HCT116 (cell line): ENCODE results near the gene CRYZ. TPM values are rescaled to one million over a fixed set of nuclear protein-coding genes. Genes with fewer than 3 reads are reported as not detected.

ENCODE experiments used
- ATAC-seq: fragments of 200-7000 bp; cut with Tn5 transposase; 2 replicates; pipeline ENCODE4 v1.9.1; 2020; ENCODE audit warnings: mild to moderate bottlenecking, moderate library complexity
- BruUV-seq: library from RNA; stranded (reverse); fragments of 400-500 nt; replicated peaks from 2 replicates; lab custom pipeline; 2021; lab: Mats Ljungman, UMichigan
- CTCF ChIA-PET: fragments of 300-600 bp; sonication (Branson Sonifier 250); formaldehyde crosslinking; loops from one replicate; lab custom pipeline; 2021; ENCODE audit warnings: antibody characterized with exemption; lab: Charles Lee
- POLR2A ChIA-PET: fragments of 300-600, 350-600 bp; sonication (Branson Sonifier 250); formaldehyde crosslinking; loops from one replicate; lab custom pipeline; 2021; ENCODE audit warnings: antibody characterized with exemption; lab: Charles Lee
- RAD21 ChIA-PET, 2 experiments: fragments of 300-600 bp; sonication (Branson Sonifier 250); formaldehyde crosslinking; loops; one replicate each; lab custom pipeline; 2023; ENCODE audit warnings: low total read pairs in 2 of 2; ENCODE audit not compliant: uncharacterized antibody in 2 of 2, unreplicated experiment in 2 of 2, low non-redundant PET in 1 of 2; lab: Charles Lee
- DNase-seq: peaks from one replicate; pipeline ENCODE4 v3.0.0-alpha.2; 2010; ENCODE audit warnings: low read depth, low spot score
- H2AFZ ChIP-seq: fragments of 200-600 bp; shearing (Covaris generic), sonication (generic); 2 replicates; pipeline ENCODE4 v1.6.1; 2017; ENCODE audit warnings: low read depth, mixed run types, mixed read lengths, antibody characterized with exemption, low read length; ENCODE audit not compliant: poor library complexity, severe bottlenecking
- H3K27ac ChIP-seq: 2 replicates; pipeline ENCODE4 v1.5.1; 2012; ENCODE audit warnings: low read depth, low read length
- H3K27me3 ChIP-seq: fragments of 200-600 bp; sonication (generic); 2 replicates; pipeline ENCODE4 v1.6.1; 2016; ENCODE audit warnings: mixed run types, low read length, mixed read lengths; ENCODE audit not compliant: insufficient read depth
- H3K36me3 ChIP-seq, 2 experiments: fragments of 200-500 bp in 1 of 2; fragments of 200-600 bp in 1 of 2; sonication (Bioruptor generic) in 1 of 2; sonication (generic) in 1 of 2; 2 replicates each; pipeline versions ENCODE4 v1.5.1 to v1.6.1; 2014 to 2016; ENCODE audit warnings: low read length in 2 of 2, inconsistent platforms in 1 of 2, mixed read lengths in 1 of 2, mixed run types in 1 of 2; ENCODE audit not compliant: insufficient read depth in 2 of 2, control insufficient read depth in 1 of 2
- H3K4me1 ChIP-seq, 2 experiments: fragments of 200-600 bp in 1 of 2; sonication (generic) in 1 of 2; 2 replicates each; pipeline versions ENCODE4 v1.5.1 to v1.6.1; 2012 to 2017; ENCODE audit warnings: low read length in 2 of 2, inconsistent platforms in 1 of 2, mild to moderate bottlenecking in 1 of 2, mixed read lengths in 1 of 2, mixed run types in 1 of 2, moderate library complexity in 1 of 2; ENCODE audit not compliant: insufficient read depth in 2 of 2, control insufficient read depth in 1 of 2
- H3K4me2 ChIP-seq: fragments of 200-600 bp; sonication (generic); 2 replicates; pipeline ENCODE4 v1.6.1; 2017; ENCODE audit warnings: mixed run types, low read length, mixed read lengths
- H3K4me3 ChIP-seq, 2 experiments: fragments of 200-600 bp in 1 of 2; sonication (generic) in 1 of 2; replicated peaks in 1 of 2; 2 replicates each; pipeline ENCODE4 v1.5.1; 2011 to 2016; ENCODE audit warnings: low read length in 2 of 2, control low read depth in 1 of 2, low read depth in 1 of 2, mild to moderate bottlenecking in 1 of 2, mixed read lengths in 1 of 2, mixed run types in 1 of 2
- H3K79me2 ChIP-seq: fragments of 200-600 bp; sonication (generic); 2 replicates; pipeline ENCODE4 v1.6.1; 2017; ENCODE audit warnings: mild to moderate bottlenecking, mixed run types, low read length, moderate library complexity, mixed read lengths; ENCODE audit not compliant: insufficient read depth
- H3K9ac ChIP-seq: fragments of 200-600 bp; sonication (generic); 2 replicates; pipeline ENCODE4 v1.6.1; 2016; ENCODE audit warnings: low read length, mixed read lengths
- H3K9me2 ChIP-seq: fragments of 200-600 bp; sonication (generic), shearing (Covaris generic); 2 replicates; pipeline ENCODE4 v1.6.1; 2017; ENCODE audit warnings: mixed run types, mild to moderate bottlenecking, moderate library complexity; ENCODE audit not compliant: insufficient read depth
- H3K9me3 ChIP-seq, 2 experiments: fragments of 200-500 bp in 1 of 2; fragments of 200-600 bp in 1 of 2; sonication (Bioruptor generic) in 1 of 2; sonication (generic) in 1 of 2; 2 replicates each; pipeline ENCODE4 v1.6.1; 2014 to 2017; ENCODE audit warnings: low read length in 2 of 2, mixed read lengths in 2 of 2, inconsistent platforms in 1 of 2, low read depth in 1 of 2, mild to moderate bottlenecking in 1 of 2, mixed run types in 1 of 2, moderate library complexity in 1 of 2; ENCODE audit not compliant: control insufficient read depth in 1 of 2, insufficient read depth in 1 of 2
- H4K20me1 ChIP-seq: fragments of 200-600 bp; sonication (generic), shearing (Covaris generic); 2 replicates; pipeline ENCODE4 v1.6.1; 2017; ENCODE audit warnings: mixed run types, mild to moderate bottlenecking, moderate library complexity; ENCODE audit not compliant: insufficient read depth
- CBX3 ChIP-seq: IDR thresholded peaks from 2 replicates; pipeline ENCODE4 v1.6.1; 2012; ENCODE audit warnings: low read depth
- CEBPB ChIP-seq: IDR thresholded peaks from 2 replicates; pipeline ENCODE4 v1.6.1; 2012; ENCODE audit warnings: low read depth
- ELF1 ChIP-seq: IDR thresholded peaks from 2 replicates; pipeline ENCODE4 v1.6.1; 2012; ENCODE audit warnings: low read depth, borderline replicate concordance
- EZH2 ChIP-seq: fragments of 200-600 bp; sonication (generic); IDR thresholded peaks from 2 replicates; pipeline ENCODE4 v1.6.1; 2017; ENCODE audit warnings: antibody characterized with exemption, mixed run types
- RAD21 ChIP-seq: IDR thresholded peaks from 2 replicates; pipeline ENCODE4 v1.6.1; 2012; ENCODE audit warnings: low read depth, mild to moderate bottlenecking
- SIN3A ChIP-seq: IDR thresholded peaks from 2 replicates; pipeline ENCODE4 v1.6.1; 2012; ENCODE audit warnings: low read depth
- YY1 ChIP-seq: IDR thresholded peaks from 2 replicates; pipeline ENCODE4 v1.6.1; 2011; ENCODE audit warnings: low read length, low read depth, moderate library complexity, mild to moderate bottlenecking; ENCODE audit not compliant: insufficient replicate concordance; ENCODE audit errors: extremely low read depth
- ZFX ChIP-seq: fragments of 450-650 bp; IDR thresholded peaks from 2 replicates; pipeline ENCODE4 v1.6.1; 2017
- intact Hi-C: fragments of 100-400 bp; cut with micrococcal nuclease; formaldehyde crosslinking; loops from 2 replicates; pipeline ENCODE4 v1.10.0; 2022
- total RNA-seq: library from RNA; stranded (reverse); gene quantifications from one replicate; pipeline ENCODE4 v1.2.1, GENCODE V29; 2021; ENCODE audit not compliant: unreplicated experiment

CRYZ gene
- total RNA-seq, 1 experiment from 2014 or later: 28.2 TPM

DNA sequence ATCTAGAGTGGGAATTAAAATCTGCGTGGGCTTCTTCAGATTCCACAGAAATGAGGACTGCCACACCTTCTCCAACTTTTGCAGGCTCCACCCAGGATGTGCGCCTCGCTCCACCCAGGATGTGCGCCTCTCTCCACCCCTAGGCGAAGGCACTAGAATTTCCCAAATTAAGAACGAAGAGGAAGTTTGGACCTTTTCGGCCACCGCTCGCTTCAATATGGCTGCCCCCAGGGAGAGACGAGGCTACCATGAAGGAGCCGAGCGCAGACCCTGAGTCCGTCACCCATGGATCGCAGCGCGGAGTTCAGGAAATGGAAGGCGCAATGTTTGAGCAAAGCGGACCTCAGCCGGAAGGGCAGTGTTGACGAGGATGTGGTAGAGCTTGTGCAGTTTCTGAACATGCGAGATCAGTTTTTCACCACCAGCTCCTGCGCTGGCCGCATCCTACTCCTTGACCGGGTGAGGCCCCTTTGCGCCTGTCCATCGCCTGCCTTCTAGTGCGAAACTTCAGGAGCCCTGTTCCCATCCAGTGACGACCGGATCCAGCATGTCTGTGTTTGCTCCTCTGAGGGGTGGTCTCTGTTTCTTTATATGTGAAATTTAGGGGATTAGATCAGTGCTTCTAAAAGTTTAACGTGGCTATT lies at the start of gene CRYZ, which contains the start of gene TYW3 (continued):
- peak; percentile 99 for TF ChIP-seq YY1
- no peak for TF ChIP-seq EZH2

DNA sequence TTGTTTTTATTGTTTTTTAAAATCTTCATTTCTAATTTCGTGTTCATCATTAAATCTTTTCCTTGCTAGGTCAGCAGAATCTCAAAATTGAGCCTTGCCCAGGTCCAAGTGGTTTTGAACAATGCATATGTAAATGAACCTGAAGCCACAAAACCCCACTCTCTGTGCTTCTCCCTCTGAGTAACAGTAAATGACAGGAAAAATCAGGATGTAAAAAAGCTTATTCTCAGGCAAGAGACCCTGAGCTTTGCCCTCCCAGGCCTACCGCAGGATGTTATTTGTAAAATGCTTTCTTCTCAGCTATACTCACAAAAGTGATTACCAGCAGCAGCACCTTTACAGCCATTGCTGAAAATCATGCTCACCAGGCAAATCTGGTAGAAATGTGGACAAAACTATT lies 47.7 kb upstream of the CRYZ start:
- H3K27me3 ChIP-seq: peaks cover 41% of the 10 kb centered on the region
- no peak overlapping the region for H3K9ac ChIP-seq
- no peak overlapping the region for H3K27ac ChIP-seq
- no peaks in the 10 kb centered on the region for H3K4me1 ChIP-seq
- H3K36me3 ChIP-seq: no peaks in the 10 kb centered on the region
- ATAC-seq (no peak), DNase-seq (no peak)
- no peak overlapping the region for H3K4me2 ChIP-seq
- BruUV-seq: no TSS peak
- CTCF ChIA-PET: interaction anchor here (0.9 kb wide), 1 partner anchor 8 kb away, joined by 4 read pairs; no protein-coding TSS in a partner anchor
- intact Hi-C loops: no loop called here
- POLR2A ChIA-PET: no interaction called here
- no peaks in the 10 kb centered on the region for H3K9me2 ChIP-seq
- H3K79me2 ChIP-seq: no peaks in the 10 kb centered on the region
- no peaks in the 10 kb centered on the region for H3K9me3 ChIP-seq
- no peaks in the 10 kb centered on the region for H4K20me1 ChIP-seq
- TF ChIP-seq ZFX: no peak
- no peak for TF ChIP-seq CBX3
- TF ChIP-seq RAD21: no peak
- no peak for TF ChIP-seq ELF1
- no peak for TF ChIP-seq SIN3A
- RAD21 ChIA-PET: no interaction called here
- H3K4me3 ChIP-seq: no peak overlapping the region
- H2AFZ ChIP-seq: no peak overlapping the region

DNA sequence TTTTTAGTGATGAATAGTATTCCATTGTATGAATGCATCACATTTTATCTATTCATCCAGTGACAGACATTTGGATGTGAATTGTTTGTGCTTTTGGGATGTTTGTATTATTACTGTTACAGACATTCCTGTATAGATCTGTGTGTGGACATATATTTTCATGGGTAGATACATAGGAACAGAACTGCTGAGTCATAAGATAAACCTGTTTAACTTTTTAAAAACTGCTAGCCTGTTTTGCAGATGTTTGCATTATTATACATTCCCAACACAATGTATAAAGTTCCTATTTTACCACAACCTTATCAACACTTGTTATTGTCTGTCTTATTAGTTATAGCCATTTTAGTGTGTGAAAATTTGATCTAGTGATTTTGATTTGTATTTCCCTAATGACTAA lies 46.9 kb upstream of the CRYZ start:
- Histone ChIP-seq H3K36me3 (no peaks in the 10 kb centered on the region), H3K4me1 (no peaks in the 10 kb centered on the region), H4K20me1 (no peaks in the 10 kb centered on the region), H3K27ac (no peak overlapping the region), H3K9me2 (no peaks in the 10 kb centered on the region), H3K4me3 (no peak overlapping the region), H3K79me2 (no peaks in the 10 kb centered on the region), H3K9ac (no peak overlapping the region), H3K9me3 (no peaks in the 10 kb centered on the region), H2AFZ (no peak overlapping the region), H3K4me2 (no peak overlapping the region), H3K27me3 (peaks cover 47% of the 10 kb centered on the region)
- ChIA-PET POLR2A (no interaction called here), CTCF (no interaction called here), RAD21 (no interaction called here)
- ATAC-seq: no peak
- TF ChIP-seq CEBPB (no peak), ZFX (no peak), EZH2 (no peak), CBX3 (no peak)
- DNase-seq: no peak
- no TSS peak for BruUV-seq
- intact Hi-C loops: no loop called here
